Left ventricle myocardium inferior (tissue), 1 donor: ENCODE data around the gene CYP2A13. TPM values are rescaled to one million over a fixed set of nuclear protein-coding genes. Genes with fewer than 3 reads are reported as not detected.
"Not testable (repeated sequence)": the region's sequence is repeated elsewhere in the genome, so short reads cannot be mapped to it uniquely, and the experiment has no call there.

Source experiments
- DNase-seq: peaks from one replicate; pipeline ENCODE4 v3.0.0-alpha.2; 2020
- H3K27ac ChIP-seq: fragments of 200-600 bp; replicated peaks from 2 replicates; pipeline ENCODE4 v1.8.0; 2021
- H3K27me3 ChIP-seq: fragments of 200-600 bp; 2 replicates; pipeline ENCODE4 v1.8.0; 2021; ENCODE audit warnings: low read depth
- H3K36me3 ChIP-seq: fragments of 200-600 bp; 2 replicates; pipeline ENCODE4 v1.8.0; 2021
- H3K4me1 ChIP-seq: fragments of 200-600 bp; 2 replicates; pipeline ENCODE4 v1.8.0; 2021
- H3K4me3 ChIP-seq: fragments of 200-600 bp; 2 replicates; pipeline ENCODE4 v1.8.0; 2021; ENCODE audit warnings: mild to moderate bottlenecking, moderate library complexity
- H3K9me3 ChIP-seq: fragments of 200-600 bp; replicated peaks from 2 replicates; pipeline ENCODE4 v1.8.0; 2021
- intact Hi-C: fragments of 100-400 bp; cut with micrococcal nuclease; formaldehyde crosslinking; loops from one replicate; pipeline ENCODE4 v1.11.0; 2022
- total RNA-seq: library from RNA; stranded (reverse); fragmentation: NEBNext Ultra II Directional; extraction: Animal tissue kit (Norgen Biotek cat#: 25700); gene quantifications from one replicate; pipeline ENCODE4 v1.2.1, GENCODE V29; 2021
- TF ChIP-seq, protein P1 (sequence below): fragments of 200-600 bp; IDR thresholded peaks from 2 replicates; pipeline ENCODE4 v1.8.0; 2021; ENCODE audit warnings: antibody characterized with exemption, mild to moderate bottlenecking, borderline replicate concordance
- donor health status: DM: no; HTN: yes; CAD: no; lungs with severe emphysema.

Gene CYP2A13
- total RNA-seq, 1 donor from 2014 or later: not detected

- peaks cover 46% of the 10 kb centered on the region for H3K27me3 ChIP-seq
- no peaks in the 10 kb centered on the region for H3K9me3 ChIP-seq
- intact Hi-C loops: no loop called here
- TF ChIP-seq, protein P1, sequence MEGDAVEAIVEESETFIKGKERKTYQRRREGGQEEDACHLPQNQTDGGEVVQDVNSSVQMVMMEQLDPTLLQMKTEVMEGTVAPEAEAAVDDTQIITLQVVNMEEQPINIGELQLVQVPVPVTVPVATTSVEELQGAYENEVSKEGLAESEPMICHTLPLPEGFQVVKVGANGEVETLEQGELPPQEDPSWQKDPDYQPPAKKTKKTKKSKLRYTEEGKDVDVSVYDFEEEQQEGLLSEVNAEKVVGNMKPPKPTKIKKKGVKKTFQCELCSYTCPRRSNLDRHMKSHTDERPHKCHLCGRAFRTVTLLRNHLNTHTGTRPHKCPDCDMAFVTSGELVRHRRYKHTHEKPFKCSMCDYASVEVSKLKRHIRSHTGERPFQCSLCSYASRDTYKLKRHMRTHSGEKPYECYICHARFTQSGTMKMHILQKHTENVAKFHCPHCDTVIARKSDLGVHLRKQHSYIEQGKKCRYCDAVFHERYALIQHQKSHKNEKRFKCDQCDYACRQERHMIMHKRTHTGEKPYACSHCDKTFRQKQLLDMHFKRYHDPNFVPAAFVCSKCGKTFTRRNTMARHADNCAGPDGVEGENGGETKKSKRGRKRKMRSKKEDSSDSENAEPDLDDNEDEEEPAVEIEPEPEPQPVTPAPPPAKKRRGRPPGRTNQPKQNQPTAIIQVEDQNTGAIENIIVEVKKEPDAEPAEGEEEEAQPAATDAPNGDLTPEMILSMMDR: no peak
- H3K4me3 ChIP-seq: no peak overlapping the region
- no peaks in the 10 kb centered on the region for H3K36me3 ChIP-seq
- DNase-seq: no peak
- no peak overlapping the region for H3K27ac ChIP-seq
- no peaks in the 10 kb centered on the region for H3K4me1 ChIP-seq
These were observed 23.6 kb downstream of the CYP2A13 start for GRCh38 chr19:41111750-41112295.

DNA sequence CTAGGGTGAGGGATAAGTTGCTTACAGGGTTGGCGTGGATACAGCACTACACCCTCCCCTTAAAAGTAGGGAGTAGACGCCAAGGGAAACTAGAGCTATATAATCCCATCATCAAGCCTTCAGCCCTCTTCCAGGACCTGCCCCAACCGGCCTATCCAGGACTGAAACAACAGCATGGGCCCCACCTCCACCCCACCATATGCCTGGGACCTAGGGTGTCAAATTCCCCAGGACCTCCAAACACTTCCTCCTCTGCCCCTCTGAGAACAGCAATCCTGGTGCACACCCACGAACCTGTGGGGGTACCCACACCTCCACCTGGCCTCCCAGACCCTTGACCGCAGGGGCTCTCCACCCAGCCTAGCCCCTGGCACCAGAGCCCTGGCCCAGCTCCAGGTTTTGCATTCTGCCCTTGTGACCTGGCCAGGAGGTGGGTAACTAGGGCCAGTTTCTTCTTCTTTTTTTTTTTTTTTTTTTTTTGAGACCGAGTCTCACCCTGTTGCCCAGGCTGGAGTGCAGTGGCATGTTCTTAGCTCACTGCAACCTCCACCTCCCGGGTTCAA, 24.6 kb downstream of the CYP2A13 start:
- no peak for DNase-seq
- H3K27me3 ChIP-seq: peaks cover 46% of the 10 kb centered on the region

DNA sequence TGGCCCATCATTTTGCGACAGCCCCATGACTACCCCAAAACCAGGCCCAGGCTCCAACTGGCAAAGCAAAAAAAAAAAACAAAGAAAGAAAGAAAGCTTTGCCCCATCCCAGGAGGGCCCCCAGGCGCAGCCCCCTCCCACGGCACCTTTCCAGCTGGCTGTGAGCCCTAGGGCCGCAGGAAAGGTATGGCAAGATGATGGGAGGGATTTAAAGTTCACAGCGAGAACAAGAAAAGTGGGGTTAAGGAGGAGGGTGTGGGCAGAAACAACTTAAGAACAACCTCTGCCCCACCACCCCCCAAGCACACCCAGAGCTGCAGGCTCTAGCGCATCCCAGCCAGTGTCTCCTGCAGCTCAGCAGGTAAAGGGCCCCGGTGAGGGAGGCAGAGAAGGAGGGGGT, 25.9 kb downstream of the CYP2A13 start, which contains the start of gene CYP2F1:
CYP2F1 (plus strand) TSS at position 301 of the 400 bp plus-strand sequence. CDS start 1,757 bp downstream, outside the sequence.
- Histone ChIP-seq H3K9me3 (no peaks in the 10 kb centered on the region), H3K36me3 (no peaks in the 10 kb centered on the region), H3K27ac (no peak within 1 kb of the TSS), H3K4me1 (no peaks in the 10 kb centered on the region), H3K27me3 (peaks cover 46% of the 10 kb centered on the region), H3K4me3 (no peak within 1 kb of the TSS)
- intact Hi-C loops: no loop called here
- DNase-seq: no peak
- TF ChIP-seq, protein P1: no peak

More for the DNA sequence above, 24.6 kb downstream of the CYP2A13 start:
- intact Hi-C loops: no loop called here
- Histone ChIP-seq H3K9me3 (no peaks in the 10 kb centered on the region), H3K36me3 (no peaks in the 10 kb centered on the region), H3K27ac (no peak overlapping the region), H3K4me3 (no peak overlapping the region), H3K4me1 (no peaks in the 10 kb centered on the region)
- TF ChIP-seq, protein P1: no peak

- Histone ChIP-seq H3K4me1 (no peaks in the 10 kb centered on the region), H3K9me3 (no peaks in the 10 kb centered on the region), H3K27me3 (peaks cover 39% of the 10 kb centered on the region), H3K27ac (no peak overlapping the region), H3K36me3 (no peaks in the 10 kb centered on the region), H3K4me3 (no peak overlapping the region)
- intact Hi-C loops: no loop called here
- DNase-seq: no peak
- TF ChIP-seq, protein P1: no peak
These were observed 28.0 kb downstream of the CYP2A13 start for GRCh38 chr19:41116261-41116660.

- H3K4me3 ChIP-seq: not testable (repeated sequence)
These were observed 33.0 kb downstream of the CYP2A13 start for GRCh38 chr19:41120929-41121911.

GRCh38 chr19:41122846-41123245, 34.6 kb downstream of the CYP2A13 start:
- H3K9me3 ChIP-seq, H3K36me3 ChIP-seq, H3K27me3 ChIP-seq, intact Hi-C loops, DNase-seq, H3K4me1 ChIP-seq, H3K27ac ChIP-seq, H3K4me3 ChIP-seq: not testable (repeated sequence)

More at GRCh38 chr19:41120929-41121911, 33.0 kb downstream of the CYP2A13 start:
- H3K27ac ChIP-seq, H3K36me3 ChIP-seq, H3K4me1 ChIP-seq, H3K9me3 ChIP-seq, H3K27me3 ChIP-seq, intact Hi-C loops, DNase-seq: not testable (repeated sequence)
